Inflammatory macrophage treated with lipopolysaccharide for 1 hour (primary cell): ENCODE data around the gene GRIK2.

ENCODE experiments used
- DNase-seq, 2 donors: peaks; one replicate each; pipeline ENCODE4 v3.0.0-alpha.2; 2020 to 2022

GRIK2 gene

GRCh38 chr6:101650402-101651100 is 257.0 kb downstream of the GRIK2 start:
- no peak for DNase-seq

- no peak for DNase-seq
Observed at GRCh38 chr6:101652079-101652478, 258.6 kb downstream of the GRIK2 start.

GRCh38 chr6:101655109-101655508 is 261.6 kb downstream of the GRIK2 start:
- DNase-seq, result no peak

GRCh38 chr6:101662111-101662897 is 268.8 kb downstream of the GRIK2 start:
- DNase-seq, result no peak

- no peak for DNase-seq
Observed at GRCh38 chr6:101663100-101663499, 269.6 kb downstream of the GRIK2 start.

GRCh38 chr6:101666256-101666655 is 272.7 kb downstream of the GRIK2 start:
- DNase-seq, result no peak

DNA sequence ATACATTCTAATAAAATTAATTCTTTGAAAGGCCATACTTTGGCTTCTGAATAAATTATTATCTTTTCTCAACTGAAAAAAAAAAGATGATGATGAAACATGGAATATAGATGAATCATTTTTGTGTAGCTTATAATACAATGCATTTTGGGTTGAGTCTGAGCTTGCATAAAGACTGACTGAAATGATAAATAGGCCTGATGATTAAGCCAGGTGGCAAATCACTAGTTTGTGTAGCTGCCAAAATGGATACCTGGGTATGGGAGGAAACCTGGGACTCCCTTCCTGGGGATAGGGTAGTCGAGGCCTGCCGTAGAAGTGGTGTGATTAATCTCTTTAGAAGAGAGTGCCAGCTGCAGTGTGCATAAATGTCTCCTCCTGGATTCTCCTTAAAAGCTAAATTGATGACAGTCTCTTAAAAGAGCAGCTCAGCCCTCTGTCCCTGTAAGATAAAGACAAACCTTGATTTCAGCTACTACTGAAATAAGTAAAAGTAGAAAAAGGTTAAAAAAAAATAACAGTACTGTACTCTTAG is 275.1 kb downstream of the GRIK2 start:
- no peak for DNase-seq

- no peak for DNase-seq
Observed at GRCh38 chr6:101676187-101676586, 282.7 kb downstream of the GRIK2 start.

GRCh38 chr6:101682937-101683336 is 289.4 kb downstream of the GRIK2 start:
- no peak for DNase-seq

- no peak for DNase-seq
Observed at GRCh38 chr6:101683884-101684283, 290.4 kb downstream of the GRIK2 start.

DNA sequence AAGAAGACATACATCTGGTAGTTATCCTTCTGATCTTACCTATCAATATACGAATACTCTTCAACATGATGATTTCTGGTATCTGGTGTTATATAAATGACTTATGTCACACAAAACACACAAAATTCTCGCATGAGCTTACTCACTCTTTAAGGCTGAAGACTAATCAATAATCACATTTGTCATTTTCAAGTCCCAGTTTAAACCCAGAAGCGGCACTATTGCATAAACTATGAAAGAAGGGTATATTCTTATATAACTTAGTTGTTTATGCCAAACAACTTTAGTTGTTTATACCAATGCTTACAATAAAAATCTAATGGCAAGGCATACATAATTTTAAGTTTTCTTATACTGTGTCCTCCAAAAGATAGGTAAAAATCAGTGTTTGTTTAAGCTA is 293.1 kb downstream of the GRIK2 start:
- no peak for DNase-seq

DNA sequence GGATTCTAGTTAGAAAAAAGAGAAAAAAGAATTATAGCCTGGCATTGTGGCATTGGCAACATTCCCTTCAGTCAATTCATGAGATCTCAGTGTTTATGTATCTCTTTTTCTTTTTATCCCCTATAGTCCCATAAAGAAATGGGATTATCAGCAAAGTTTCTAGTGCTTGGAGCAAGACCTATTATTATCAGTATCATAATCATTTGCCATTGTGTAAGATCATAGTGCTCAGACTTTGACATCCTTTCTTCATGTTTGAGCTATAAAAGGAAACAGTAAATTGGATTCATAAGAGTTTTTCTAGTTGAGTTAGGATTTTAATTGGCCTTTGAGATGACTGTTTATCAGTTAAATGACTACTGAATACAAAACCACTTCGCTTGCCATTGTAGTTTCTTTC is 295.6 kb downstream of the GRIK2 start:
- DNase-seq, result no peak

GRCh38 chr6:101689695-101690094 is 296.2 kb downstream of the GRIK2 start:
- no peak for DNase-seq

GRCh38 chr6:101700655-101701054 is 307.1 kb downstream of the GRIK2 start:
- no peak for DNase-seq

DNA sequence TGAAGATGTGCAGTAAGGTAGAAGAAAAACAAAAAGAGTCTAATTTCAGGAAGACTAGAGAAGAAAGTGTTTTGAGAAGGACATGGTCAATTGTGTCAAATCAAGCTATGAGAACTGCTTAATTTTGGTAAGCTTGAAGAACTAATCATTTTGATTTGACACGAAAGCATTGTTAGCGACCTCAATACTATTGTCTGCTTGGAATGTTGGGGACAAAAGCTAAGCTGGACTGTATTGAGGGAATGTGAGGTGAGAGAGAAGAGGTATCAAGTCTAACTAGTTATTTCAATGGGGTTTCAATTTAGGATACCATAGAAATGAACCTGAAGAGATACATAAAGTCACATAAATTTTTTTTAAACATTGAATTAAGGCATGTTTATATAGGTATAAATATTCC is 309.8 kb downstream of the GRIK2 start:
- no peak for DNase-seq

DNA sequence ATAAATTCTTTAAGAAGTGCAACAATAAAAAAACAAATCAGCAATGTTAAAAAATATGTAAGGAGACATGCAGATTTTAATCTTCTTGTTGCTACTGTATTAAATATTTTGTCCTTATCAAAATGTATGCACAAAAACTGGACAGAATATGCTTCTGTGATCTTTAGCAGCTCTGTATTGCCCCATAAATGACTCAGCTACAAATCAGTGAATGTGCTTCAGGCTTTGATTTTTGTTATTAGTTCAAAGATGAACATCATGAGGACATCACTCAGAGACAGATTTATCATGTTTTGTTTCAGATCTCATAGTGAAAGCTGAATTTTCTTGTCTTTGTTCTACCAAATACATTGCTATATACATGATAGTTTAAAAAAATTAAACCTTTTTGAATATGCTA is 312.4 kb downstream of the GRIK2 start:
- no peak for DNase-seq

- no peak for DNase-seq
Observed at GRCh38 chr6:101706576-101706975, 313.1 kb downstream of the GRIK2 start.

DNA sequence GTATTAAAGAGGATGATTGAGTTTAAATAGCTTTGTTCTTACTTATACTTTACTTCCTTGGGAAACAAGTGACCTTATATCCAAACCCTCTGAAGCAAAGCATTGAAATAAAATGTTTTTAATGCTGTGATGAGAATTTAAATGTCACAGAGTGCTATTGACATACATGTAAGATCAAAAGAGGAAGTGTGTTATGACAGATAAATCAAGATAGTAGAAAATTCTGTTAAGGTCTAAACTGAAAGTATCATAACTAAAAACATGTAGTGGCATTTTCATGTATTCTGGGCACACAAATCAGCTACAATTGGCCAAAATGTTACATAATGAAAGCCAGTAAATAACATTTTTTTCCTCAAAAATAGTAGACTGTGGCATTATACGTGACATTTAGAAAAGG is 318.0 kb downstream of the GRIK2 start:
- peak in 1 of 2 donors; percentile 11 for DNase-seq

GRCh38 chr6:101716387-101716786 is 322.9 kb downstream of the GRIK2 start:
- no peak for DNase-seq

GRCh38 chr6:101716810-101717209 is 323.3 kb downstream of the GRIK2 start:
- DNase-seq, result no peak

GRCh38 chr6:101719521-101719920 is 326.0 kb downstream of the GRIK2 start:
- DNase-seq, result no peak

DNA sequence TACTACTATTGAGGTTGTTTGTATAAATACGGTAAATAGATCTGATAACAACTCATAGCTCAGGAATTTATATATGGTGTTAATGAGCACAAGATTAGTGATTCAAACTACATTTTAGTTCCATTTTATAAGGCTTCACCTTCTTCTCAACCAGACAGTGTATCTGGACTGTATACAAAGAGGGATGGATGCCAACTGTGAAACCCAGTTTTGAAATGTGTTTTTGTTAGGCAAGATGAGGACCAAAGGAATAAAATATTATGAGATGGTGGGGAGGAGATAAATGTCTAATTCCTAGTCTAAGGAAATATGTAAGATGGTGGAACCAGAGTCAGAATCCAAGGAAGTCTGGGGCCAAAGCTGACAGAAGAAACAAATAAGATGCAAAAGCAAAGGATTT is 329.0 kb downstream of the GRIK2 start:
- no peak for DNase-seq

DNA sequence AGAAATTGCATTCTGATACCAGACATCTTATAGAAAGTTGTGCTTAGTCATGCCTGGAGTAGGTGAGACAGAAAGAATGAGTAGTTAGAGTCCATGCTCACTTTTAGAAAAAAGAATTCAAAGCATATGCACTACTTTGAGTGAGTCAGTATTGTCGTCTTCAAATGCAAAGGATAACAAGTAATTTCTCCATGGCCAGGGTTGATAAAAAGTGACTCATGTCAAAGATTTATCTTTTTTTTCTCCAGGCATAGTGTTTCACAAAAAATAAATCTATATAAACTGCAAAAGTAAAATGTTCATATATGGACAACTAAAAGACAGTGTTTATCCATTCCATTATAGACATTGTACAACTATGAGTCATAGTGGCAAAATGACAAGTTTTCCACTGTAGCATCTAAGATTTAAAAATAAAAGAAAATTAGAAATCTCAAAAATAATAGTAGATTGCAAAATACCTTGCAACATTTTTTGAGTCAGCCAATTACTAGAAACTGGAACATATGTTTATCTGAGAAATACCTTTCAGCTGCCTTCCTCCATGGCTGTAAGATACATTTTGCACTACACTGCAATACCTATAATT is 329.6 kb downstream of the GRIK2 start:
- no peak for DNase-seq

DNA sequence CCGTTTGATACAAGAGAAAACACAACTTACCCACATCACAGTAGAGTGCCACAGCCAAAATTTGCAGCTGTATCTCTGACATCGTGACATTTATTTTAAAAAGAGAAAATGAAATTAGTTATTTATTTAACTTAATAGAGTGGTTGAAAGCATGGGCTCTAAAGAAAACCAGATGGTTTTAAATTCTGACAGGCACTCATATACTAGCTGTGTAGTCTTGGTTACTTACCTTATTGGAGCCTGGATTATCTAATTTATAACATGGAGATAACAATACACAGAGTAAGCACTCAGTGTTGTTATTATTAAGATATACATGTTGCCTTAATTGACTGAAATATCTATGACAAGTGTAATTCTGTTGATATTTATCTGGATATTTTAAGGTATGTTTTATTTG is 334.9 kb downstream of the GRIK2 start:
- no peak for DNase-seq
